PFSK-1 (cell line): ENCODE measurements around the gene MYH7B.

ENCODE experiments used
- FOXP2 ChIP-seq: optimal IDR thresholded peaks from 2 replicates; pipeline ENCODE3; 2011; ENCODE audit warnings: borderline replicate concordance, control low read depth, inconsistent platforms; ENCODE audit not compliant: insufficient read depth; ENCODE audit errors: extremely low read length, extremely low read depth
- POLR2AphosphoS5 ChIP-seq: IDR thresholded peaks from 2 replicates; pipeline ENCODE4 v1.6.1; 2012; ENCODE audit warnings: low read depth, mild to moderate bottlenecking, control low read depth, low read length, moderate library complexity
- TAF1 ChIP-seq: IDR thresholded peaks from 2 replicates; pipeline ENCODE4 v1.6.1; 2012; ENCODE audit warnings: low read length, control low read depth, borderline replicate concordance; ENCODE audit not compliant: insufficient read depth
- TF ChIP-seq, protein P1 (sequence below), 2 experiments: IDR thresholded peaks; 2 replicates each; pipeline versions ENCODE4 v1.6.1 to v1.8.0; 2011 to 2012; ENCODE audit warnings: low read depth in 2 of 2, low read length in 2 of 2, control low read depth in 1 of 2, inconsistent platforms in 1 of 2, mild to moderate bottlenecking in 1 of 2, moderate library complexity in 1 of 2; ENCODE audit not compliant: insufficient read depth in 1 of 2

GRCh38 chr20:34968042-34968775 is 12.5 kb downstream of the MYH7B start:
- no peak for TF ChIP-seq POLR2AphosphoS5
- TF ChIP-seq FOXP2: no peak
- TF ChIP-seq, protein P1, sequence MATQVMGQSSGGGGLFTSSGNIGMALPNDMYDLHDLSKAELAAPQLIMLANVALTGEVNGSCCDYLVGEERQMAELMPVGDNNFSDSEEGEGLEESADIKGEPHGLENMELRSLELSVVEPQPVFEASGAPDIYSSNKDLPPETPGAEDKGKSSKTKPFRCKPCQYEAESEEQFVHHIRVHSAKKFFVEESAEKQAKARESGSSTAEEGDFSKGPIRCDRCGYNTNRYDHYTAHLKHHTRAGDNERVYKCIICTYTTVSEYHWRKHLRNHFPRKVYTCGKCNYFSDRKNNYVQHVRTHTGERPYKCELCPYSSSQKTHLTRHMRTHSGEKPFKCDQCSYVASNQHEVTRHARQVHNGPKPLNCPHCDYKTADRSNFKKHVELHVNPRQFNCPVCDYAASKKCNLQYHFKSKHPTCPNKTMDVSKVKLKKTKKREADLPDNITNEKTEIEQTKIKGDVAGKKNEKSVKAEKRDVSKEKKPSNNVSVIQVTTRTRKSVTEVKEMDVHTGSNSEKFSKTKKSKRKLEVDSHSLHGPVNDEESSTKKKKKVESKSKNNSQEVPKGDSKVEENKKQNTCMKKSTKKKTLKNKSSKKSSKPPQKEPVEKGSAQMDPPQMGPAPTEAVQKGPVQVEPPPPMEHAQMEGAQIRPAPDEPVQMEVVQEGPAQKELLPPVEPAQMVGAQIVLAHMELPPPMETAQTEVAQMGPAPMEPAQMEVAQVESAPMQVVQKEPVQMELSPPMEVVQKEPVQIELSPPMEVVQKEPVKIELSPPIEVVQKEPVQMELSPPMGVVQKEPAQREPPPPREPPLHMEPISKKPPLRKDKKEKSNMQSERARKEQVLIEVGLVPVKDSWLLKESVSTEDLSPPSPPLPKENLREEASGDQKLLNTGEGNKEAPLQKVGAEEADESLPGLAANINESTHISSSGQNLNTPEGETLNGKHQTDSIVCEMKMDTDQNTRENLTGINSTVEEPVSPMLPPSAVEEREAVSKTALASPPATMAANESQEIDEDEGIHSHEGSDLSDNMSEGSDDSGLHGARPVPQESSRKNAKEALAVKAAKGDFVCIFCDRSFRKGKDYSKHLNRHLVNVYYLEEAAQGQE (IDR thresholded peaks at IDR 0.05; ENCODE audit: insufficient read depth in 1 of 2, low read depth in 2 of 2, low read length in 2 of 2): no peak
- TF ChIP-seq TAF1: no peak
